GM21423 (cell line): Measurements from ENCODE around the gene DEAF1.
"Not testable (repeated sequence)": the region's sequence is repeated elsewhere in the genome, so short reads cannot be mapped to it uniquely, and the experiment has no call there.

ENCODE experiments used
- ATAC-seq: cut with Tn5 transposase; IDR thresholded peaks from one replicate; pipeline ENCODE4 v1.9.1; 2021; ENCODE audit warnings: mild to moderate bottlenecking, moderate library complexity; ENCODE audit not compliant: unreplicated experiment

Gene DEAF1

GRCh38 chr11:686451-687243 is 8.4 kb downstream of the DEAF1 start:
- ATAC-seq, result no peak

GRCh38 chr11:680970-681369 is 14.1 kb downstream of the DEAF1 start:
- no peak for ATAC-seq

GRCh38 chr11:680476-680875 is 14.5 kb downstream of the DEAF1 start:
- no peak for ATAC-seq

- no peak for ATAC-seq
These were observed 15.5 kb downstream of the DEAF1 start for GRCh38 chr11:679271-680207.

GRCh38 chr11:678297-678696 is 16.7 kb downstream of the DEAF1 start:
- ATAC-seq, result no peak

GRCh38 chr11:674406-674805 is 20.6 kb downstream of the DEAF1 start:
- no peak for ATAC-seq

- no peak for ATAC-seq
These were observed 21.2 kb downstream of the DEAF1 start for GRCh38 chr11:673866-674265.

- ATAC-seq, result no peak
These were observed 29.2 kb downstream of the DEAF1 start for GRCh38 chr11:665704-666281.

- no peak for ATAC-seq
These were observed 29.8 kb downstream of the DEAF1 start for GRCh38 chr11:665062-665703.

- no peak for ATAC-seq
These were observed 32.2 kb downstream of the DEAF1 start for GRCh38 chr11:662689-663274.

- ATAC-seq, result no peak
These were observed 34.2 kb downstream of the DEAF1 start for GRCh38 chr11:660681-661444.

- no peak for ATAC-seq
These were observed 34.7 kb downstream of the DEAF1 start for GRCh38 chr11:660281-660680.

- no peak for ATAC-seq
These were observed 35.4 kb downstream of the DEAF1 start for GRCh38 chr11:659532-660085.

GRCh38 chr11:657691-658126 is 37.3 kb downstream of the DEAF1 start:
- no peak for ATAC-seq

GRCh38 chr11:656866-657265 is 38.2 kb downstream of the DEAF1 start:
- ATAC-seq, result no peak

- ATAC-seq, result no peak
These were observed 38.6 kb downstream of the DEAF1 start for GRCh38 chr11:656426-656825.

GRCh38 chr11:655036-655726 is 39.8 kb downstream of the DEAF1 start:
- ATAC-seq, result no peak

- ATAC-seq, result not testable (repeated sequence)
These were observed 40.6 kb downstream of the DEAF1 start for GRCh38 chr11:654444-654843.

- ATAC-seq, result no peak
These were observed 41.2 kb downstream of the DEAF1 start for GRCh38 chr11:653837-654236.
